Large intestine (tissue), 3 donors: ENCODE data around the gene ITSN1. TPM values are rescaled to one million over a fixed set of nuclear protein-coding genes. Genes with fewer than 3 reads are reported as not detected.
A peak's percentile ranks its signal among the peaks of the same experiment; 100 is the strongest.
"Not testable (repeated sequence)": the region's sequence is repeated elsewhere in the genome, so short reads cannot be mapped to it uniquely, and the experiment has no call there.

ENCODE experiments used
- DNase-seq, 2 donors: peaks; one replicate each; pipeline versions ENCODE4 v3.0.0 to v3.0.0-alpha.2; 2013
- H3K27ac ChIP-seq: one replicate; pipeline ENCODE4 v1.5.1; 2013; ENCODE audit warnings: low read length
- H3K27me3 ChIP-seq: 2 replicates; pipeline ENCODE4 v1.6.1; 2013; ENCODE audit warnings: low read length; ENCODE audit not compliant: control insufficient read depth, insufficient read depth
- H3K36me3 ChIP-seq: 2 replicates; pipeline ENCODE4 v1.6.1; 2013; ENCODE audit warnings: low read length; ENCODE audit not compliant: control insufficient read depth, insufficient read depth
- H3K4me1 ChIP-seq: one replicate; pipeline ENCODE4 v1.6.1; 2013; ENCODE audit warnings: low read length; ENCODE audit not compliant: control insufficient read depth, insufficient read depth
- H3K4me3 ChIP-seq: one replicate; pipeline ENCODE4 v1.5.1; 2013; ENCODE audit warnings: low read length
- H3K9me3 ChIP-seq: one replicate; pipeline ENCODE4 v1.6.1; 2013; ENCODE audit warnings: mild to moderate bottlenecking, low read depth, low read length, moderate library complexity; ENCODE audit not compliant: control insufficient read depth
- WGBS: methylation state at CpG from one replicate; pipeline ENCODE4 v1.1.5; 2013; ENCODE audit warnings: low lambda C conversion rate; ENCODE audit not compliant: insufficient coverage; 5-methylcytosine and 5-hydroxymethylcytosine counted together
- polyA plus RNA-seq: library from polyadenylated mRNA; unstranded; fragments of 120-200 nt; gene quantifications from one replicate; pipeline ENCODE4 v1.2.1, GENCODE V29; 2013

Gene ITSN1
- polyA plus RNA-seq, 1 donor, result 36.0 TPM

DNA sequence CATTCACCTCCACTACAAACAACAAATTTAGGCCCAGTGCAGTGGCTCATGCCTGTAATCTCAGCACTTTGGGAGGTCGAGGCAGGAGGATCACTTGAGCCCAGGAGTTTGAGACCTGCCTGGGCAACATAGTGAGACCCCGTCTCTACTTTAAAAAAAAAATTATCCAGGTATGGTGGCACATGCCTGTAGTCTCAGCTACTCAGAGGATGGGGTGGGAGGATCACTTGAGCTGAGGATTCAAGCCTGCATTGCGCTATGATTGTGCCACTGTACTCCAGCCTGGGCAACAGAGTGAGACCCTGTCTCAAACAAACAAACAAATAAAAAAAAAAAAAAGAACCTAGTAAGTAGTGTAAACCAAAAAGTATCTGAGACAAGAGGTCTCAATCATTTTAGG, 86.8 kb downstream of the ITSN1 start:
- H3K27ac ChIP-seq, H3K9me3 ChIP-seq, DNase-seq, H3K27me3 ChIP-seq, H3K4me1 ChIP-seq, H3K4me3 ChIP-seq: not testable (repeated sequence)
- peaks cover 13% of the 10 kb centered on the region for H3K36me3 ChIP-seq
- no CpG with 5 or more reads among the region's 3 CpGs for WGBS

DNA sequence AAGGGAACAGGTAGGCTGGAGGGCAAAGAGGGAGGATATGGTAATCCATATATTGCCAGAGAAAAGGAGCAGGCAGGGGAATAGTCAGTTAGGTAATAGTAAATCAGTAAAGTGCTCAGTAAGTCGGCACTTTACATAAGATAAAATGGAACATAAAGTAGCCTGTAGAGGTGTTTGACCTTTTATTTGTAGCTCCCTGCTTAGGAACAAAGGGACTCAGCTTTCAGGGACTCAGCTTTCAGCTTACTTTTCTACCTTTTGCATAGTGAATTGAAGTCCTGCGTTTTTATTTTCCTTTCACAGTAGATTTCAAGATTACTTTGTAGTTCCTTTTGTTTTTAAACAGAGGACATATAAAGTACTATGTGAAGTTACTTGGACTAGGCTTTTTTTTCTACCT, 87.3 kb downstream of the ITSN1 start:
- 33% methylated on average over 1 of the region's 2 CpGs for WGBS
- H3K27me3 ChIP-seq, result no peaks in the 10 kb centered on the region
- no peaks in the 10 kb centered on the region for H3K4me1 ChIP-seq
- no peaks in the 10 kb centered on the region for H3K9me3 ChIP-seq
- no peak overlapping the region for H3K4me3 ChIP-seq
- H3K27ac ChIP-seq, result no peak overlapping the region
- no peak for DNase-seq
- peaks cover 8% of the 10 kb centered on the region for H3K36me3 ChIP-seq

DNA sequence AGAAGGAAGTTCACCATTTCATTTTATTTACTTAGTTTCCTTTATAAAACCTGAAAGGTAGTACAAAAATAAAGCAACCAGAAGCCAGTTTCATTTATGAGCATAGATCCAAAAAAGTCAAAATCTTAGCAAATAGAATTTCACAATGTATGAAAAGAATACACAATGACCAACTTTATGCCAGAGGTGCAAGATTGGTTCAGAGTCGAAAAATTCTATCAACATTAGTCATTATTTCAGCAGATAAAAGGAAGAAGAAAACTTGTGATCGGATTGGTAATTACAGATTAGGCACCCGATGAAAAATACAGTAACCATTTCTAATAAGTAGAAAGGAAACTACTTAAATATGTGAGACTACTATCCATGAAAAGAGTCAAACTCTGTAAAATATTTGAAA, 89.1 kb downstream of the ITSN1 start:
- H3K27me3 ChIP-seq, result no peaks in the 10 kb centered on the region
- DNase-seq, result no peak
- H3K4me1 ChIP-seq, result no peaks in the 10 kb centered on the region
- H3K27ac ChIP-seq, result no peak overlapping the region
- H3K36me3 ChIP-seq, result peaks cover 4% of the 10 kb centered on the region
- no peak overlapping the region for H3K4me3 ChIP-seq
- no peaks in the 10 kb centered on the region for H3K9me3 ChIP-seq
- WGBS, result 94% methylated on average over 3 of the region's 3 CpGs

DNA sequence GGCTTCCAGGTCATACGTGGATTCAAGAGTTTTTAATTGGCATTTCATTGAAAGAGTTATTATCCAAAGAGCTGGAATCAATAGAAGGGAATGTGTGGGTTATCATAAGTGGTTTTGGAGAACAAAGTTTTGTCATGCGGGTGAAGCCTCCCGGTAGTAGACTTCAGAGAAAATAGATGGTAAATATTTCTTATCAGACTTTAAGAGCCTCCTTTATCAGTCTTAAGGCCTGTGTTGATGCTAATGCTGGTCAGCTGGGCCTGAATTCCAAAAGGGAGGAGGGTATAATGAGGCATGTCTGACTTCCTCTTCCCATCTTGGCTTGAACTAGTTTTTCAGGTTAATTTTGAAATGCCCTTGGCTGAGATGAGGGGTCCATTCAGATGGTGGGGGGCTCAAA, 89.7 kb downstream of the ITSN1 start:
- Histone ChIP-seq H3K4me3 (no peak overlapping the region), H3K4me1 (no peaks in the 10 kb centered on the region), H3K9me3 (no peaks in the 10 kb centered on the region), H3K27me3 (no peaks in the 10 kb centered on the region), H3K36me3 (peaks cover 5% of the 10 kb centered on the region), H3K27ac (no peak overlapping the region)
- no peak for DNase-seq
- WGBS, result 86% methylated on average over 1 of the region's 3 CpGs

DNA sequence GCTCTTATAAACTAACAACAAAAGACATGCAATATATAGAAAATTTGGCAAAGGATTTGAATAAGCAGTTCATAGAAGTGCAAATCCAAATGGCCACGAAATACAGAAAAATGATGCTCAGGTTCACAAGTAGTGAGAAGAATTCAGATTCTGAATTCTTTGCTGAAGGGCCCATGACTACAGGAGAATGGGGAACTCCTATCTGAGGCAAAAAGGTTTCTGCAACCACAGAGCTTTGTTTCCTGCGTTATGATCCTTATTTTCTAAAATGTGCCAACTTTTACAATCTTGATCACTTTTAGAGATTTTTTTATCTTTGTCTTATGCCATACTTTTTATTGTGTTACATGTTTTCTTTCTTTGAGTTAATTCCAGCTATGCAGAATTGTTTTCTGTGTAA, 91.3 kb downstream of the ITSN1 start:
- H3K4me3 ChIP-seq, result no peak overlapping the region
- no peaks in the 10 kb centered on the region for H3K27me3 ChIP-seq
- no peaks in the 10 kb centered on the region for H3K9me3 ChIP-seq
- WGBS, result no CpG with 5 or more reads among the region's 2 CpGs
- peaks cover 7% of the 10 kb centered on the region for H3K36me3 ChIP-seq
- H3K27ac ChIP-seq, result no peak overlapping the region
- no peak for DNase-seq
- H3K4me1 ChIP-seq, result no peaks in the 10 kb centered on the region

DNA sequence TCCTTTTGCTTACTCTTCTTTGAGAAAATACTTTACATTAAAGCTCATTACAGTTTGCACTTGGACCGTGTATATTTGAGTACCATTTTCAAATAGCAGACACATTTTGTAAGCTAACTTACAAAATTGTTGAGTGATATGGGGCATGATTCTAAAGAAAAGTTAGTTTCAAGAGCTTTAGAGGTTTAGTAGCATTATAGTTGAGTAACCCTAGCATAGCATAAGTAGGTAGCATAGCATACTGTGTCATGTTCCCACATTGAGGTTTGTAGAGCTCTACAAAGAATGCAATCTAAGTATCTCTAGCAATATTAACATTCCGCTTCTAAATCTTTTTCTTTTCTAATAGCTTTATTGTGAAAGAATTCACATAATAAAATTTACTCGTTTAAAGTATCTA, 92.0 kb downstream of the ITSN1 start:
- peaks cover 9% of the 10 kb centered on the region for H3K36me3 ChIP-seq
- H3K4me1 ChIP-seq, result no peaks in the 10 kb centered on the region
- no peak overlapping the region for H3K4me3 ChIP-seq
- no peak overlapping the region for H3K27ac ChIP-seq
- no peaks in the 10 kb centered on the region for H3K9me3 ChIP-seq
- H3K27me3 ChIP-seq, result no peaks in the 10 kb centered on the region
- no peak for DNase-seq
- WGBS, result no CpG with 5 or more reads among the region's 3 CpGs

DNA sequence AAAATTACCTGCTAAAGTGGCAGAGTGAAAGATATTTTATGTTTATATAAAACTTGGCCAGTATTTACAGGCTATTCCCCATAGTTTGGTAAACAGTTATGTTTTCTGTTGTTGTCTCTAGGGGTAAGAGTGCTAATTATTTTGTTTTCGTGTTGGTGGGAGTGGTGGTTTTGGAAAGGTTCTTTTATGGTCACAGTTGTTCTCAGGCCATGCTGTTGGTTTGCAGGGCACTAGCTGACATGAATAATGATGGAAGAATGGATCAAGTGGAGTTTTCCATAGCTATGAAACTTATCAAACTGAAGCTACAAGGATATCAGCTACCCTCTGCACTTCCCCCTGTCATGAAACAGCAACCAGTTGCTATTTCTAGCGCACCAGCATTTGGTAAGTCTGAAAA, 92.5 kb downstream of the ITSN1 start:
- 100% methylated on average over 1 of the region's 2 CpGs for WGBS

DNA sequence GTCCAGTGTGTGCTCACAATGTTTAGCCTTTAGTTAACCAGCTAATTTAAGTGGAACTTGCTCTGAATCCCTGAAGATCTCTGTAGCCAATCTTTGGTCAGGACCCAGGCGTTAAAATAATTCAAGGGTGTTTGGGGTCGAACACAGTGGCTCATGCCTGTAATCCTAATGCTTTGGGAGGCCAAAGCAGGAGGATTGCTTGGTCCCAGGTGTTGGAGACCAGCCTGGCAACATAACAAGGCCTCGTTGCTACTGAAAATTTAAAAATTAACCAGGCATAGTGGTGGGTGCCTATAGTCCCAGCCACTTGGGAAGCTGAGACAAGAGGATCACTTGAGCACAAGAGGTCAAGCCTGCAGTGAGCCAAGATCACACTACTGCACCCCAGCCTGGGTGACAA, 94.3 kb downstream of the ITSN1 start:
- no peak for DNase-seq
- H3K27me3 ChIP-seq, result no peaks in the 10 kb centered on the region
- H3K4me3 ChIP-seq, result no peak overlapping the region
- peaks cover 9% of the 10 kb centered on the region for H3K36me3 ChIP-seq
- H3K9me3 ChIP-seq, result no peaks in the 10 kb centered on the region
- H3K4me1 ChIP-seq, result no peaks in the 10 kb centered on the region
- no peak overlapping the region for H3K27ac ChIP-seq
- WGBS, result no CpG with 5 or more reads among the region's 3 CpGs

More for the DNA sequence above, 92.5 kb downstream of the ITSN1 start:
- H3K36me3 ChIP-seq, result peaks cover 9% of the 10 kb centered on the region
- H3K27me3 ChIP-seq, result no peaks in the 10 kb centered on the region
- H3K9me3 ChIP-seq, result no peaks in the 10 kb centered on the region
- no peaks in the 10 kb centered on the region for H3K4me1 ChIP-seq
- no peak overlapping the region for H3K27ac ChIP-seq
- H3K4me3 ChIP-seq, result no peak overlapping the region
- DNase-seq, result no peak

DNA sequence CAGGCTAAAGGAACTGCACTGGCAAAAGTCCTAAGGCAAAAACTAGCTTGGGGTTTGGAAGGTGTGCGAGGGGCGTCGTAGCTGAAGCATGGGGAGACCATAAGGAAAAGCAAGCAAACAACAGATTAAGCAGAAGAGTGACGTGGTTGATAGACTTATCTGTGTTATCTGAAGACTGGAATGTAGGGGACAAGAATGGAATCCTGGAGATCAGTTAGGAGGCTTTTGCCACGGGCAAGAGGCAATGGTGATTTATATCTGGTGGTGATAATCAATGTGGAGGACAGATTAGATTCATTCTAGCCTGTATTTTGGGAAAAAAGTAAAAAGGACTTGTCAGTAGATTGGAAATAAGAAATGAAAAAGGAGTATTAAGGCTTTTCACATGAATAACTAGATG, 97.4 kb downstream of the ITSN1 start:
- H3K27ac ChIP-seq, result no peak overlapping the region
- DNase-seq, result no peak
- no peaks in the 10 kb centered on the region for H3K9me3 ChIP-seq
- no peak overlapping the region for H3K4me3 ChIP-seq
- WGBS, result 51% methylated on average over 2 of the region's 5 CpGs
- no peaks in the 10 kb centered on the region for H3K4me1 ChIP-seq
- H3K27me3 ChIP-seq, result no peaks in the 10 kb centered on the region
- H3K36me3 ChIP-seq, result peaks cover 9% of the 10 kb centered on the region

DNA sequence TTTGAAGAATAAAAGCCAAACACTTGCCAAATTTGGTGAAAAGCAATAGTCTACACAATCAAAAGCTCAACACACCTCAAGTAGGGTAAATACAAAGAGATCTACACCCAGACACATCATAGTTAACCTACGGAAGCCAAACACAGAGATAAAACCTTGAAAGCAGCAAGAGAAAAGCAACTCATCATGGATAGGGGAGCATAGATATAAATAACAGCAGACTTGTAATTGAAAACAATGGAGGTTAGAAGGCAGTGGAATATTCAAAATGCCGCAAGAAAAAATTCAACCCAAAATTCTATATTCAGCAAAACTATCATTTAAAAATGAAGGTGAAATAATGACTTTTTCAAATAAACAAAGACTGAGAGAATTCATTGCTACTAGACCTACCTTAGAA, 105.1 kb downstream of the ITSN1 start:
- Histone ChIP-seq H3K4me3 (no peak overlapping the region), H3K36me3 (peaks cover 11% of the 10 kb centered on the region), H3K4me1 (no peaks in the 10 kb centered on the region), H3K9me3 (peaks cover 7% of the 10 kb centered on the region), H3K27me3 (no peaks in the 10 kb centered on the region), H3K27ac (no peak overlapping the region)
- 100% methylated on average over 2 of the region's 2 CpGs for WGBS
- peak in 1 of 2 donors; percentile 5 for DNase-seq

DNA sequence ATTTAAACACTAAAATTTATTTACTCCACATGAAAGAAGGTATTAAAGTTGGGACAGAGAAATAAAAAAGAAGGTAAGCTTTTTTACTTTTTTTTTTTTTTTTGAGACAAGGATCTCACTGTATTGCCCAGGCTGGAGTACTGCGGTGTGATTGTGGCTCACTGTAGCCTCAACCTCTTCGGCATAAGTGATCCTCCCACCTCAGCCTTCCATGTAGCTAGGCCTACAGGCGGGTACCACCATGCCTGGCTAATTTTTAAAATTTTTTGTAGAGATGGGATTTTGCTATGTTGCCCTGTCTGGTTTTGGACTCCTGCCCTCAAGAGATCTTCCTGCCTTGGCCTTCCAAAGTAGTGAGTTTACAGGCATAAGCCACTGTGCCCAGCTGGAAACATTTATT, 106.6 kb downstream of the ITSN1 start:
- Histone ChIP-seq H3K36me3 (peaks cover 14% of the 10 kb centered on the region), H3K27ac (no peak overlapping the region), H3K4me3 (no peak overlapping the region), H3K4me1 (no peaks in the 10 kb centered on the region), H3K9me3 (peaks cover 7% of the 10 kb centered on the region), H3K27me3 (no peaks in the 10 kb centered on the region)
- DNase-seq, result no peak
- WGBS, result no CpG with 5 or more reads among the region's 3 CpGs
